ENCODE data around the gene BLACAT1. TPM values are rescaled to one million over a fixed set of nuclear protein-coding genes. Genes with fewer than 3 reads are reported as not detected.
"Not testable (repeated sequence)": the region's sequence is repeated elsewhere in the genome, so short reads cannot be mapped to it uniquely, and the experiment has no call there.

BLACAT1 gene
- total RNA-seq, 2 experiments from 2014 or later = 0.06 to 0.15 TPM

DNA sequence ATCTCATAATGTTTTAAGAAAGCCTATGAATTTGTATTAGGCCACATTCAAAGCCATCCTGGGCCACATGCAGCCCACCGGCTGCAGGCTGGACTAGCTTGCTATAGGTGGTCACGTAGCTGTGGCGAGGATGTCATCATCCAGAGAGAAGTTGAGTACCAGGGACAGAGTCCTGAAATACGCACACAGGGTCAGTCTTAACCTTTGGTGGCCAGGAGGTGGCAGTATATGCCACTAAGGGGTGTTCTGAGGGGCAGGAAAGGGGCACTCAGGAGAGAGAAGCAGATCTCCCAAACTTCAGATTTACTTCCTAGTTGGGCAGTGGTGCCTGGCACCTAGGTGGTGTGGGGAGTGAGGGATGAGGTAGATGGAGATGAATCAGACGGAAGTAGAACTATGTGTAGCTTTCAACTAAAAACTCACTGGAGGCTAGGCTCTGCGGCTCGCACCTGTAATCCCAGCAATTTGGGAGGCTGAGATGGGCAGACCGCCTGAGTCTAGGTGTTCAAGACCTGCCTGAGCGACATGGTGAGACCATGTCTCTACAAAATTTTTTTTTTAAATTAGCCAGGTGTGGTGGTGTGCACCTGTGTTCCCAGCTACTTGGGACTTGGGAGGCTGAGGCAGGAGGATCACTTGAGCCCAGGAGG lies 32.4 kb upstream of the BLACAT1 start:
- ChIA-PET CTCF (interaction anchor here (0.8 to 11.4 kb wide), 25 partner anchors 9 to 238 kb away, joined by 3 to 128 read pairs (median 4); partner anchors contain the start of gene BLACAT1), POLR2A (no interaction called here)

DNA sequence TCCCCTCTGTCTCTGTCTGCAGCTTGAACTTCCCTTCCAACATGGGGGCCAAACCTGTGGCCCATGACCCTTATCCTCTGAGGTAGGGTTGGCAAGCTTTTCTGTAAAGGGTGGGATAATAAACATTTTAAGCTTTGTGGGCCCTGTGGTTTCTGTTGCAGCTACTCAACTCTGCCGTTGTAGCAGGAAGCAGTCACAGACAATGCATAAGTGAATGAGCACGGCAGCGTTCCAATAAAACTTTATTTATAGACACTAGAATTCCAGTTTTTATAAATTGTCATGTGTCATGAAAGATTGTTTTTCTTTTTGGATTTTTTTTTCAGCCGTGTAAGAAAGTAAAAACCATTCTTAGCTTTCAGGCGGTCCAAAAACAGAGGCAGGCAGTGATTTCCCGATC lies 30.4 kb upstream of the BLACAT1 start:
- CTCF ChIA-PET = interaction anchor here (0.7 to 11.4 kb wide), 26 partner anchors 9 to 172 kb away, joined by 3 to 128 read pairs (median 6); partner anchors contain the start of genes BLACAT1, ELK4, KLHDC8A and LEMD1
- POLR2A ChIA-PET = no interaction called here

DNA sequence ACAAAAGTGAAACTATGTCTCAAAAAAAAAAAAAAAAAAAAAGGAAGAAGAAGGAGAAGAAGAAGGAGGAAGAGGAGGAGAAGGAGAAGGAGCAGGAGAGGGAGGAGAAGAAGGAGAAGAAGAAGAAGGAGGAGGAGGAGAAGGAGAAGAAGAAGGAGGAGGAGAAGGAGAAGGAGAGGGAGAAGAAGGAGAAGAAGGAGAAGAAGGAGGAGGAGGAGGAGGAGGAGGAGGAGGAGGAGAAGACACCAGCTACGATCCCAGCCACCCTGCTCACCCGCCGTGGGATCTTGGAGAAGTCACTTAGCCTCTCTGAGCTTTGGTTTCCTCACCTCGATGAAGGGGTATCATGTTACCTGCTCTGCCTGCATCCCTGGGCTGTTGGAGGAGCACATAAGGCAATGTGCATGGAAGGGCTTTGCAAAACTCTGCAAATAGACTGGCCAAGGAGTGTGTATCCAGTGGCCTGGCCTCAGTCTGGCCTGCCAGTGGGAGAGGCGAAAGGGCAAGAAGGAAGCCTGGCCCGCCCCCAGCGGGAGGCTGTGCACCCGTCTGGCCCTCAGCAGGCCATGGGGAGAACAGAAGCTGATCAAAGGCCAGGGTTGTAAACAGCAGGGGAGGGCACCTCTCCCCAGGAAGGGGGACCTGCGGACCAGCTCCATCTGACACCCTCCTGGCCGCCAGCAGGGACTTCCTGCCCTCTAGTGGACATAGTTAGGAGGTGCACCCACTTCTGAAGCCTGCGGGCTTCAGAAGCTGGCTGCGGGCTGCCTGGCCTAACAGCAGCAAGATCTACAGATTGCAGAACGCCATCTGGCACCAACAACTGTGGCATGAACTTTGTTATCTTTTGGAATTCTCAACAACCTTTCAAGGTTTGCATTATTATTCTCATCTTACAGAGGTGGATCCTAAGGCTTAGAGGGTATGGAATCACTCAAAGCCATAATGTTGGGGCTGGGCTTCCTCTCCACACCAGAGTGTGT lies 29.4 kb upstream of the BLACAT1 start:
- ChIA-PET CTCF (interaction anchor here (0.5 to 11.4 kb wide), 51 partner anchors 8 to 398 kb away, joined by 3 to 128 read pairs (median 5); partner anchors contain the start of genes BLACAT1, ELK4, KLHDC8A and LEMD1), POLR2A (no interaction called here)

DNA sequence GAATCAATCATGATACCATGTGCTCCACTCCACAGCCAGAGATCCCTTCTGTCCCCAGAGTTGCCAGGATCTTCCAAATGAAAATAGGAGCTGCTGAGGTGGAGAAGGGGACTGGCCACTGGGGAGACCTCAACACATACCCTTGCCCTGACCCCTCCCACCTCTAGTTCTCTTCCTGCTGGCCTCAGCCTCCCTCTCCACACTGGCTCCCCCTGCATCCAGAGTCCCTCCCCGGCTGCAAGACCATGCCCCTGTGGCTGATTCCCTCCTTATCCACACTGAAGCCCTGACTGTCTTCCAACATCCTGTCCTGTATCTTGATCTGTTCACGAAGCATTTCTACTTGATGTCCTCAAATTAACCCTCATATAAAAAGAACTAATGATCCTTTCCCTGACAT lies 27.5 kb upstream of the BLACAT1 start:
- CTCF ChIA-PET = interaction anchor here (0.6 to 5.9 kb wide), 5 partner anchors 9 to 209 kb away, joined by 3 to 42 read pairs (median 6); no protein-coding TSS in a partner anchor

DNA sequence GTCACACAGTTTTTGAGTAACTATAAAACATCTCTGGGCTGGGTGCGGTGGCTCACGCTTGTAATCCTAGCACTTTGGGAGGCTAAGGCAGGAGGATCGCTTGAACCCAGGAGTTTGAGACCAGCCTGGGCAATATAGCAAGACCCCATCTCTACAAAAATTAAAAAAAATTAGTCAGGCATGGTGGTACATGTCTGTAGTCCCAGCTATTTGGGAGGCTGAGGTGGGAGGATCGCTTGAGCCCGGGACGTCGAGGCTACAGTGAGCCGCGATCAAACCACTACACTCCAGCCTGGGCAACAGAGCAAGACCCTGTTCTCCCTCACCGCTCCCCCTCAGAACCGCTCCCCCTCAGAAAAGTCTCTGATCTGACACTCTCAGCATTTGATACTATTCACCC lies 26.7 kb upstream of the BLACAT1 start:
- CTCF ChIA-PET = interaction anchor here (0.6 to 2.7 kb wide), 10 partner anchors 9 to 208 kb away, joined by 3 to 12 read pairs (median 4); no protein-coding TSS in a partner anchor
- POLR2A ChIA-PET = not testable (repeated sequence)

More for the DNA sequence above, 27.5 kb upstream of the BLACAT1 start:
- POLR2A ChIA-PET = no interaction called here

DNA sequence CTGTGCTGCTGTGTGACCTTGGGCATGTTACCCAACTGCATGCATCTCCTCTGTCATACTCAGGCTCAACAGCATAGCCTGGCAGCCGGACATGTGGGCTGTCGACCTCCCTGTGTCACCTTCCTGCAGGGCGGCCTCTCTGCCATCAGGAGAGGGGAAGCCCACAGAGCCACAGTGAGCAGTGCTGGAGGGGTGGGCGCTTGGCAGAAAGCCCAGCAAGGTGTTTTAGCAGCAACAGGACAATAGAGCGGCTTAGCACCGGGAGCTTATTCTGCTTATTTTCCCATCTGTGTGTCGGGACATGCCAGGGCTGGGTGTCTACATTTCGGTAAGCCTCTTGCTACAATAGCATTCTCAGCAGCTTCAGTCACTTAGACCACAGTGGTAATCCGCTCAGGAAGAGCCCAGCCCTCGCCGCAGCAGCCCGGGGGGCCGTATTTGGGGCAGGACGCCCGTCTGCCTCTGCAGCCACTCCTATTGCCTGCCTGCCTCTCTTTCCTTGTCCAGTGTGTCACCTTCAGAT lies 25.8 kb upstream of the BLACAT1 start:
- ChIA-PET POLR2A (no interaction called here), CTCF (interaction anchor here (0.9 to 2.7 kb wide), 8 partner anchors 10 to 208 kb away, joined by 3 to 12 read pairs (median 4); no protein-coding TSS in a partner anchor)

DNA sequence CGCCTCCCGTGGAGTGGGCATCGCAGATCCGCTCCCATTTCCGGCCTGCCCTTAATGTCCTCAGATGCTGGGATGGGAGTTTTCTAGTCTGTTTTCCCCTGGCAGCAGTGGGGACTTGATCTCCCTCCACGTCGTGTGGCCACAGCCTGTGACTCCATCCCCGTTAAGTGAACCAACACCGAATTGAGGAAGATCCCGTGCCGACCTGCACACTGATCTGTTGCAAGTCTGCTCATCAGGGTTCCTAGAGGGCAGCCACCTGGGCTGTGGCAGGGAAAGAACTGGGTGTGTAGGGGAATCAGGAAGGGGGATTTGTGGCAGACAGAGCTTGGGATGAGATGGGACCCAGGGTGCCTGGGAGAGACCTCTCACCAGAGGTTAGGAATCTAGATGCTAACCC lies 25.4 kb upstream of the BLACAT1 start:
- ChIA-PET POLR2A (no interaction called here), CTCF (interaction anchor here (1.0 to 2.7 kb wide), 8 partner anchors 9 to 207 kb away, joined by 3 to 12 read pairs (median 4); no protein-coding TSS in a partner anchor)

DNA sequence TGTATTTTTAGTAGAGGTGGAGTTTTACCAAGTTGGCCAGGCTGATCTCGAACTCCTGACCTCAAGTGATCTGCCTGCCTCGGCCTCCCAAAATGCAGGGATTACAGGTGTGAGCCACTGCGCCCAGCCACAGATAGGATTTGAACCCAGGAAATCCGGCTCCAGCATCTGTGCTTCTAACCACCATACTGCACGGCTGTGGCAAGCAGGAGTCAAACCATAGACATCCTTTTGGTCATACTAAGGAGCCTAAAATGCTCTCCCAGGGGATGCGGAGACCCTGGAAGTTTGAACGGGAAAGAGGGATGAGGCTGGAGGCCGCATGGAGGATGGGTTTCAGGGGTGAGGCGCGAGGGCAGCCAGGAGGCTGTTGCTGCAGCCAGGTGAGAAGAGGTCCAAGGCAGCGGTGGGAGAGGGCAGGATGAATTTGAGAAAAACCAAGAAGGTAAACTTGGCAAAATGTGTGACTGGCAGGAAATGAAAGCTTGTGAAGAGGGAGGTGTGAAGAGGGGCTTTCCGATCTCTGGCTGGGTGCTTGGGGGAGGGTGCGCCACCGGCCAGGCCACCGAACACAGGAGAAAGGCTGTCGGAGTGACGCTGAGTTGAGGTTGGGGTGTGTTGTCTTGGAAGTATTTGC lies 24.6 kb upstream of the BLACAT1 start:
- ChIA-PET POLR2A (interaction anchor here (0.6 kb wide), 1 partner anchor 294 kb away, joined by 3 read pairs; no protein-coding TSS in a partner anchor), CTCF (interaction anchor here (1.0 to 2.6 kb wide), 6 partner anchors 7 to 49 kb away, joined by 3 to 5 read pairs (median 3); no protein-coding TSS in a partner anchor)

DNA sequence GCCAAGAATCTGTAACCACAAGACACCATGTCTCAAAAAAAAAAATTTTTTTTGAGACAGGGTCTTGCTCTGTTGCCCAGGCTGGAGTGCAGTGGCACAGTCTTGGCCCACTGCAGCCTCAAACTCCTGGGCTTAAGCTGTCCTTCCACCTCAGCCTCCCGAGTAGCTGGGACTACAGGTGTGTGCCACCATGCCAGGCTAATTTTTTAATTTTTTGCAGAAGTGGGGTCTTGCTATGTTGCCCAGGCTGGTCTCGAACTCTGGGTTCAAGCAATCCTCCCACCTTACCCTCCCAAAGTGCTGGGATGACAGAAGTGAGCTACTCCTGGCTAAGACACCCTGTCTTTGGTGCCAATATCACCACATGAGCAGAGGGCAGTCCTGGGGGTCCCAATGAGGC lies 23.1 kb upstream of the BLACAT1 start:
- ChIA-PET POLR2A (interaction anchor here (0.5 kb wide), 1 partner anchor 49 kb away, joined by 4 read pairs; no protein-coding TSS in a partner anchor), CTCF (interaction anchor here (0.6 to 2.6 kb wide), 4 partner anchors 9 to 255 kb away, joined by 3 to 5 read pairs (median 4); no protein-coding TSS in a partner anchor)

DNA sequence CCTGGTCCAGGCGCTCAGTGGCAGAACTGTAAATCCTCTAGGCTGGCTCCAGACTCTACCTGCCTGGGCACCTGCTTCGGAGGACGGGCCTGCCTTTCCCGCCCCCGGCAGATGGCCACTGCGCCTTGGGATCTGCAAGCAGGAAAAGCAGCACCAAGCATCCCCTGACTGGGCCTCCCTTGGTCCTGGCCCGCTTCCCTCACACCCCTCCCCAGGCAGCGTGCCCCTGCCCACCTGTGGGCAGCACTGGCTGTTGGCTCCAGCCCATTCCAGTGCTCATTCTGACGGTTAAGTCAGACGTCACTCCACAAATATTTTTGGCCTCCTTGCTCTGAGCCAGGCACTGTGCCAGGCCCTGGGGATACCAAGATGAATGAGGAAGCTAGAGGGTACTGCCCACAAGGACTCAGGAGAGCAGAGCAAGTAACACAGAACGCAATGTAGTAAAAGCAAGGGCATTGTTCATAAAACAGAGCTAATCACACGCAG lies 22.0 kb upstream of the BLACAT1 start:
- POLR2A ChIA-PET = no interaction called here
- CTCF ChIA-PET = interaction anchor here (1.0 to 1.5 kb wide), 3 partner anchors 8 to 80 kb away, joined by 3 to 5 read pairs (median 4); no protein-coding TSS in a partner anchor

DNA sequence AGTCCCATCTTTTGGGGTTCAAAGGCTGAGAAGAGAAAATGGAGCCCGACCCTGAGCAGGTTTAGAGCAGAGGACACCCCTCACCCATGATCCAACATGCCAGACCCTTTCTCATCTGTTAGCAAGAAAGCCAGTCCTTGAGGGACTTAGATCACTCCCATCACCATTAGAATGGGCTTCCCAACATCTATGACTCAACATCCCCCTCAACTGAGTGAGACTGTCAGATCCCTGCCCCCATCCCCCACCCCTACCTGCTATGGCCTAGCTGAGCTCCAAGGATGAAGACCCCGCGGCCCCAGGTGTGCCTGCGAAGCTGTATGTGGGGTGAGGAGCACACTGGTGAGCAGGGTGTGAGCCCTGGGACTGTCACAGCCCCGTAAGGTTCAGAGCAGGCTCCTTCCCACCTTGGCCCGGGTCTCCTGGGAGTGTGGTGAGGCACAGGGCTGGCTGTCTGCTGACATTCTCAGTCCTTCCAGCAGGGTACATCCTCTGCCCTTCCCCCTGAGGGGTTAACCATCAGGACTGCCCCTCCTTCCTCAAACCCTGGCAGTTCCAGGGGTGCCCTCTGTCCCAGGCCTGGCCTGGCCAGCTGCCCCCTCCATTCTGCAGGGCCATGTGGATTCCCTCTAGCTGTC lies 21.4 kb upstream of the BLACAT1 start:
- ChIA-PET CTCF (interaction anchor here (1.3 to 1.5 kb wide), 2 partner anchors 8 to 11 kb away, joined by 4 to 5 read pairs; no protein-coding TSS in a partner anchor), POLR2A (no interaction called here)

DNA sequence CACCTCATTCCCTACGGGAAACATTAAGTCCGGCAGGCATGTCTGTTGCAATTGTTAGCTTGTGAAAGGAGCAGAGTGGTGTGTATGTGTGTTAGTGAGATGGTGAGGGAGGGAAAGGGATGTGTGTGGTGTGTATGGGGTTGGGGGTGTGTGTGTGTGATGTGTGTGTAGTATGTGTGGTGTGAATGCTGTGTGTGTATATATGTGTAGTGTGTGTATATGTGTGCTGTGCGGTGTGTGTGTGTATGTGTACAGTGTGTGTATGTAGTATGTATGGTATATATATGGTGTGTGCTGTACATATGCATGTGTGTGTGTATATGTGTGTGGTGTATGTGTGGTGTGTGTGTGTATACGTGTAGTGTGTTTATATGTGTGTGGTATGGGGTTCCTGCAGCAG lies 20.8 kb upstream of the BLACAT1 start:
- ChIA-PET CTCF (interaction anchor here (1.5 kb wide), 1 partner anchor 9 kb away, joined by 5 read pairs; no protein-coding TSS in a partner anchor), POLR2A (no interaction called here)

DNA sequence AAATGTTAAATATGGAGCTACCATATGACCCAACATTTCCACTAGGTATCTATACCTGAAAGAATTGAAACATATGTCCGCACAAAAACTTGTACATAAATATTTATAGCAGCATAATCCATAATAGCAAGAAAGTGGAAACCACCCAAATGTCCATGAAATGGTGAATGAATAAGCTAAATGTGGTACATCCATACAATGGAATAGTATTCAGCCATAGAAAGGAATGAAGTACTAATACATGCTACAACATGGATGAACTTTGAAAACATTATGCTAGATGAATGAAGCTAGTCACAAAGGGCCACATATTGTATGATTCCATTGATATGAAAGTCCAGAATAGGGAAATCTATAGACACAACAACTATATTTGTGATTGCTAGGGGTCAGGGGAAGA lies 20.0 kb upstream of the BLACAT1 start:
- ChIA-PET POLR2A (no interaction called here), CTCF (interaction anchor here (2.0 to 3.9 kb wide), 2 partner anchors 10 to 48 kb away, joined by 7 to 42 read pairs; no protein-coding TSS in a partner anchor)

DNA sequence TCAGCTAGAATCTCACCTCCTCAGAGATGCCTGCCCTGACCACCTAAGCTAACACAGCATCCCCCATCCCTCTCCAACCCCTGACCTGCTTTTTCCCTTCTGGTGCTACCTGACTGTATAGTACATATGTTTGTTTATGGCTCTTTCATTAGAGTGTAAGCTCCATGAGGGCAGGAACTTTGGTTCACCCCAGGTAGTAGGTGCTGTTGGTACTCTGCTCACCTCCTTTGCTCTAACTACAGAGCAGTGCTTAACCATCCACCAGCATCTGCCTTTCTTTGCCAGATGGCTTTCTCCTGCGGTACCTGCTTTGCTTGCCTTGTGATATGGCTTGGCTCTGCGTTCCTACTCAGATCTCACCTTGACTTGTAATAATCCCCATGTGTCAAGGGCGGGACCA lies 18.7 kb upstream of the BLACAT1 start:
- CTCF ChIA-PET = interaction anchor here (1.0 to 3.9 kb wide), 3 partner anchors 12 to 120 kb away, joined by 3 to 42 read pairs (median 7); no protein-coding TSS in a partner anchor
- POLR2A ChIA-PET = no interaction called here

DNA sequence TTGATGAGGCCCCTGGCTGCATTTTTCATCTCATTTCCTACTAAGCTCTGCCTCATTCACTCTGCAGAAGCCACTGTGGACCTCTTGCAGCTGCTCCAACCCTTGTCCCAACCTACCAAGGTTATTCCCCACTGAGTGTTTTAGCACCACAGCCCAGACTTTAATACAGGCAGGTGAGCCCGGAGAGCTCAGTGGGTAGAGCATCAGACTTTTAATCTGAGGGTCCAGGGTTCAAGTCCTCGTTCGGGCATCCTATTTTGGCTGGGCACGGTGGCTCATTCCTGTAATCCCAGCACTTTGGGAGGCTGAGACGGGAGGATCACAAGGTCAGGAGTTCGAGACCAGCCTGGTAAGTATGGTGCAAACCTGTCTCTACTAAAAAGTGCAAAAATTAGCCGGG lies 18.1 kb upstream of the BLACAT1 start:
- POLR2A ChIA-PET = no interaction called here
- CTCF ChIA-PET = interaction anchor here (1.3 to 3.9 kb wide), 2 partner anchors 12 to 19 kb away, joined by 3 to 42 read pairs; no protein-coding TSS in a partner anchor

DNA sequence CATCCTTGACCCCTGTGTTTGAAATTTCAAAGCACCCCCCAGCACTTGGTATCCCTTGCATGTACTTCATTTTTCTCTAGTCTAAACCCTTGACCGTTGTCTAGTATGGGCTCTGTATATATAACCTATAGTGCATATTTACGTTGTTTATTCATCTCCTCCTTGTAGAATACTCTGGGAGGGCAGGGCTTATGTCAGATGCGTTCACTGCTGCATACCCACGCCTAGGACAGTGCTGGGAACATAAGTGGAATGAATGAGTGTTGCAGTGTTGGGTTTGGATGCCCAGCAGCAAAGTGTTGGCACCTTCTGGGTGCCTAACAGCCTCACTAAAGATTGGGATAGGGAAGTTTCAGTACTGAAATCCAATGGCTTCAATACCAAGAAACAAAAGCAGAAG lies 17.6 kb upstream of the BLACAT1 start:
- ChIA-PET POLR2A (no interaction called here), CTCF (interaction anchor here (1.3 to 3.9 kb wide), 2 partner anchors 13 to 18 kb away, joined by 3 to 42 read pairs; no protein-coding TSS in a partner anchor)

DNA sequence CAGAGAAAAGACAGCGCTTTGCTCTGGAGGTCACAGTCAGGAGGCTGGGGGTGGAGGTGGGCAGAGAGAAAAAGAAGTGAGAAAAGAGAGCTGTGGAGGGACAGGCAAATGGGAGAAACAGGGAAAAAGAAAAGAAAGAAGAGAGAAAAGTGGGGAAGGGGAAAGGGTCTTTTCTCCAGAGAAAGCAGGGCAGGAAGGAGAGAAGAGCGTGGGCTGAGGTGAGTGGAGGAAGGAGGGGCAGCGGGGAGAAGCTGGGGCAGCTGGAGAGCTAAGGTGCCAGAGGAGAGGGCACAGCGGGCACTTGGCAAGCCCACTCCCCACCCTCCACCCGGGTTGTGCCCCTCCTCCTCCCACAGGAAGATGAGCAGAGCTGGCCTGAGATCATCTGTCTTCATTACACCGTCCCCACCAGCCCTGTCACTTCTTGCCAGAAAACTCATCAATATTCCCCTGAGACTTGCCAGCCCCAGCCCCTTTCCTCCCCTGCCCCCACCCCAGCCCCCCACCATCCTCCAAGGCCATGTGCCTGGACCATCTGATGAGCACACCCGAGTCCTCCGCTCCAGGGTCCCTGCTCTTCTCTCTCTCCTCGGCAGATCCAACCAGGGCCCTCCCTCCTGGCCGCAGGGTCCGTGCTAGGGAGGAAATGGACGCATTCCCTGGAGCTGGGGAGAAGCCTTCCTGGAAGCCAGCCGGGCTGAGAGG lies 17.0 kb upstream of the BLACAT1 start:
- ChIA-PET POLR2A (no interaction called here), CTCF (interaction anchor here (1.3 to 3.9 kb wide), 2 partner anchors 13 to 18 kb away, joined by 3 to 42 read pairs; no protein-coding TSS in a partner anchor)

Measured in activated CD8-positive, alpha-beta memory T cell treated with anti-CD3 and anti-CD28 coated beads for 36 hours (primary cell).